ENCODE data around the gene TPK1. TPM values are rescaled to one million over a fixed set of nuclear protein-coding genes. Genes with fewer than 3 reads are reported as not detected.

TPK1 gene
- total RNA-seq, 1 donor from 2014 or later, result 2.2 TPM

GRCh38 chr7:144873316-144873845 is 37.5 kb upstream of the TPK1 start:
- no peak overlapping the region for H3K27ac Mint-ChIP-seq (ENCODE audit: unreplicated experiment)
- no peak overlapping the region for H3K9ac ChIP-seq (ENCODE audit: low read length)
- no peak overlapping the region for H3K4me3 ChIP-seq (ENCODE audit: insufficient read depth, low read depth, low read length)
- FAIRE-seq (no peak), DNase-seq (ENCODE audit: low read depth) (no peak)
- no peaks in the 10 kb centered on the region for H3K36me3 Mint-ChIP-seq (ENCODE audit: low read depth, unreplicated experiment)
- H3K4me1 Mint-ChIP-seq (ENCODE audit: low read depth, unreplicated experiment), result no peaks in the 10 kb centered on the region
- H4K20me1 ChIP-seq (ENCODE audit: insufficient read depth, low read length), result no peaks in the 10 kb centered on the region
- no peaks in the 10 kb centered on the region for H3K4me1 ChIP-seq (ENCODE audit: insufficient read depth, low read length)
- no peaks in the 10 kb centered on the region for H3K27me3 ChIP-seq (ENCODE audit: insufficient read depth, low read length)
- no peak overlapping the region for H2AFZ ChIP-seq (ENCODE audit: low read depth, low read length)
- H3K4me2 ChIP-seq (ENCODE audit: low read length), result no peak overlapping the region
- H3K4me3 Mint-ChIP-seq (ENCODE audit: unreplicated experiment), result no peak overlapping the region
- no peaks in the 10 kb centered on the region for H3K27me3 Mint-ChIP-seq (ENCODE audit: low read depth, unreplicated experiment)
- H3K27ac ChIP-seq (ENCODE audit: low read depth, low read length), result no peak overlapping the region
- H3K79me2 ChIP-seq (ENCODE audit: insufficient read depth, low read length), result no peaks in the 10 kb centered on the region
- H3K36me3 ChIP-seq (ENCODE audit: insufficient read depth, low read length), result no peaks in the 10 kb centered on the region
- no peaks in the 10 kb centered on the region for H3K9me3 Mint-ChIP-seq (ENCODE audit: unreplicated experiment)
- TF ChIP-seq CTCF (IDR thresholded peaks at IDR 0.05; ENCODE audit: insufficient read depth, low read depth, low read length) (no peak), EZH2 (IDR thresholded peaks at IDR 0.05; ENCODE audit: insufficient read depth, low read length) (no peak)
- H3K9me3 ChIP-seq (ENCODE audit: insufficient read depth, low read depth, low read length), result peaks cover 5% of the 10 kb centered on the region

- no peak overlapping the region for H3K9ac ChIP-seq (ENCODE audit: low read length)
- H3K9me3 ChIP-seq (ENCODE audit: insufficient read depth, low read depth, low read length), result peaks cover 3% of the 10 kb centered on the region
- H4K20me1 ChIP-seq (ENCODE audit: insufficient read depth, low read length), result no peaks in the 10 kb centered on the region
- DNase-seq (ENCODE audit: low read depth) (no peak), FAIRE-seq (no peak)
- no peak overlapping the region for H3K4me2 ChIP-seq (ENCODE audit: low read length)
- no peaks in the 10 kb centered on the region for H3K4me1 Mint-ChIP-seq (ENCODE audit: low read depth, unreplicated experiment)
- no peak overlapping the region for H3K4me3 ChIP-seq (ENCODE audit: insufficient read depth, low read depth, low read length)
- no peak for TF ChIP-seq EZH2 (IDR thresholded peaks at IDR 0.05; ENCODE audit: insufficient read depth, low read length)
- TF ChIP-seq CTCF (IDR thresholded peaks at IDR 0.05; ENCODE audit: insufficient read depth, low read depth, low read length), result no peak
- no peak overlapping the region for H2AFZ ChIP-seq (ENCODE audit: low read depth, low read length)
- no peak overlapping the region for H3K27ac Mint-ChIP-seq (ENCODE audit: unreplicated experiment)
- H3K27me3 ChIP-seq (ENCODE audit: insufficient read depth, low read length), result no peaks in the 10 kb centered on the region
- no peaks in the 10 kb centered on the region for H3K36me3 ChIP-seq (ENCODE audit: insufficient read depth, low read length)
- H3K79me2 ChIP-seq (ENCODE audit: insufficient read depth, low read length), result no peaks in the 10 kb centered on the region
- no peaks in the 10 kb centered on the region for H3K4me1 ChIP-seq (ENCODE audit: insufficient read depth, low read length)
- no peak overlapping the region for H3K27ac ChIP-seq (ENCODE audit: low read depth, low read length)
- H3K4me3 Mint-ChIP-seq (ENCODE audit: unreplicated experiment), result no peak overlapping the region
- no peaks in the 10 kb centered on the region for H3K36me3 Mint-ChIP-seq (ENCODE audit: low read depth, unreplicated experiment)
- H3K9me3 Mint-ChIP-seq (ENCODE audit: unreplicated experiment), result no peaks in the 10 kb centered on the region
- H3K27me3 Mint-ChIP-seq (ENCODE audit: low read depth, unreplicated experiment), result no peaks in the 10 kb centered on the region
These were observed 33.2 kb upstream of the TPK1 start for GRCh38 chr7:144869082-144869481.

- H3K27ac ChIP-seq (ENCODE audit: low read depth, low read length), result no peak overlapping the region
- H3K4me1 ChIP-seq (ENCODE audit: insufficient read depth, low read length), result no peaks in the 10 kb centered on the region
- no peaks in the 10 kb centered on the region for H3K4me1 Mint-ChIP-seq (ENCODE audit: low read depth, unreplicated experiment)
- H2AFZ ChIP-seq (ENCODE audit: low read depth, low read length), result no peak overlapping the region
- no peaks in the 10 kb centered on the region for H3K79me2 ChIP-seq (ENCODE audit: insufficient read depth, low read length)
- no peaks in the 10 kb centered on the region for H3K36me3 Mint-ChIP-seq (ENCODE audit: low read depth, unreplicated experiment)
- peaks cover 3% of the 10 kb centered on the region for H3K9me3 ChIP-seq (ENCODE audit: insufficient read depth, low read depth, low read length)
- H3K27ac Mint-ChIP-seq (ENCODE audit: unreplicated experiment), result no peak overlapping the region
- H3K27me3 ChIP-seq (ENCODE audit: insufficient read depth, low read length), result no peaks in the 10 kb centered on the region
- H3K27me3 Mint-ChIP-seq (ENCODE audit: low read depth, unreplicated experiment), result no peaks in the 10 kb centered on the region
- no peak overlapping the region for H3K4me2 ChIP-seq (ENCODE audit: low read length)
- no peak for FAIRE-seq
- H3K4me3 ChIP-seq (ENCODE audit: insufficient read depth, low read depth, low read length), result no peak overlapping the region
- no peak overlapping the region for H3K4me3 Mint-ChIP-seq (ENCODE audit: unreplicated experiment)
- no peaks in the 10 kb centered on the region for H4K20me1 ChIP-seq (ENCODE audit: insufficient read depth, low read length)
- no peak overlapping the region for H3K9ac ChIP-seq (ENCODE audit: low read length)
- no peak for DNase-seq (ENCODE audit: low read depth)
- H3K36me3 ChIP-seq (ENCODE audit: insufficient read depth, low read length), result no peaks in the 10 kb centered on the region
- no peak for TF ChIP-seq EZH2 (IDR thresholded peaks at IDR 0.05; ENCODE audit: insufficient read depth, low read length)
- no peak for TF ChIP-seq CTCF (IDR thresholded peaks at IDR 0.05; ENCODE audit: insufficient read depth, low read depth, low read length)
- H3K9me3 Mint-ChIP-seq (ENCODE audit: unreplicated experiment), result no peaks in the 10 kb centered on the region
These were observed 30.3 kb upstream of the TPK1 start for GRCh38 chr7:144866189-144866588.

Data from astrocyte (in vitro differentiated cells and primary cell).